Astrocyte (in vitro differentiated cells and primary cell): Measurements from ENCODE around the gene CNTNAP5. TPM values are rescaled to one million over a fixed set of nuclear protein-coding genes. Genes with fewer than 3 reads are reported as not detected.

Experiments used
- DNase-seq: peaks from one replicate; pipeline ENCODE4 v3.0.0-alpha.2; 2010; ENCODE audit warnings: low read depth
- FAIRE-seq: peaks from 2 replicates; lab custom pipeline; 2011; peaks lifted over from hg19 to GRCh38; lab: Jason Lieb, UNC
- H2AFZ ChIP-seq: 2 replicates; pipeline ENCODE4 v1.6.0; 2012; ENCODE audit warnings: low read depth, low read length, inconsistent platforms
- H3K27ac ChIP-seq: 2 replicates; pipeline ENCODE4 v1.5.1; 2011; ENCODE audit warnings: low read depth, low read length, inconsistent platforms
- H3K27me3 ChIP-seq: 2 replicates; pipeline ENCODE4 v1.6.0; 2011; ENCODE audit warnings: low read length, inconsistent platforms; ENCODE audit not compliant: insufficient read depth
- H3K36me3 ChIP-seq: 2 replicates; pipeline ENCODE4 v1.5.1; 2011; ENCODE audit warnings: low read length, inconsistent platforms; ENCODE audit not compliant: insufficient read depth
- H3K4me1 ChIP-seq: 2 replicates; pipeline ENCODE4 v1.5.1; 2011; ENCODE audit warnings: low read length, inconsistent platforms; ENCODE audit not compliant: insufficient read depth
- H3K4me2 ChIP-seq: 2 replicates; pipeline ENCODE4 v1.6.0; 2012; ENCODE audit warnings: low read length, inconsistent platforms
- H3K4me3 ChIP-seq: 2 replicates; pipeline ENCODE4 v1.5.1; 2011; ENCODE audit warnings: low read depth, mild to moderate bottlenecking, low read length, inconsistent platforms; ENCODE audit not compliant: insufficient read depth
- H3K79me2 ChIP-seq: 2 replicates; pipeline ENCODE4 v1.6.0; 2012; ENCODE audit warnings: mild to moderate bottlenecking, low read length, inconsistent platforms; ENCODE audit not compliant: insufficient read depth
- H3K9ac ChIP-seq: 2 replicates; pipeline ENCODE4 v1.6.0; 2012; ENCODE audit warnings: mild to moderate bottlenecking, low read length, inconsistent platforms
- H3K9me3 ChIP-seq: 2 replicates; pipeline ENCODE4 v1.5.1; 2012; ENCODE audit warnings: low read depth, mild to moderate bottlenecking, low read length, inconsistent platforms; ENCODE audit not compliant: insufficient read depth
- H4K20me1 ChIP-seq: 2 replicates; pipeline ENCODE4 v1.6.0; 2012; ENCODE audit warnings: low read length, inconsistent platforms; ENCODE audit not compliant: insufficient read depth
- H3K27ac Mint-ChIP-seq: one replicate; pipeline ENCODE4 v1.8.0; 2021; ENCODE audit warnings: mild to moderate bottlenecking, mixed read lengths; ENCODE audit not compliant: unreplicated experiment
- H3K27me3 Mint-ChIP-seq: one replicate; pipeline ENCODE4 v1.8.0; 2021; ENCODE audit warnings: low read depth, mixed read lengths; ENCODE audit not compliant: unreplicated experiment
- H3K36me3 Mint-ChIP-seq: one replicate; pipeline ENCODE4 v1.8.0; 2021; ENCODE audit warnings: low read depth, mixed read lengths; ENCODE audit not compliant: unreplicated experiment
- H3K4me1 Mint-ChIP-seq: one replicate; pipeline ENCODE4 v1.8.0; 2021; ENCODE audit warnings: low read depth, mixed read lengths; ENCODE audit not compliant: unreplicated experiment
- H3K4me3 Mint-ChIP-seq: one replicate; pipeline ENCODE4 v1.8.0; 2021; ENCODE audit warnings: mild to moderate bottlenecking, moderate library complexity, mixed read lengths; ENCODE audit not compliant: unreplicated experiment
- H3K9me3 Mint-ChIP-seq: one replicate; pipeline ENCODE4 v1.8.0; 2021; ENCODE audit warnings: mild to moderate bottlenecking, mixed read lengths; ENCODE audit not compliant: unreplicated experiment
- EZH2 ChIP-seq: IDR thresholded peaks from 2 replicates; pipeline ENCODE4 v1.6.1; 2012; ENCODE audit warnings: mild to moderate bottlenecking, low read length, inconsistent platforms; ENCODE audit not compliant: insufficient read depth
- total RNA-seq: library from RNA; stranded (reverse); gene quantifications from 2 replicates; pipeline ENCODE4 v1.2.1, GENCODE V29; 2021
- TF ChIP-seq, protein P1 (sequence below): IDR thresholded peaks from 2 replicates; pipeline ENCODE4 v1.5.1; 2011; ENCODE audit warnings: low read depth, mild to moderate bottlenecking, inconsistent platforms, low read length, moderate library complexity; ENCODE audit not compliant: insufficient read depth

The CNTNAP5 gene
- total RNA-seq, 1 donor from 2014 or later: 0.30 TPM

DNA sequence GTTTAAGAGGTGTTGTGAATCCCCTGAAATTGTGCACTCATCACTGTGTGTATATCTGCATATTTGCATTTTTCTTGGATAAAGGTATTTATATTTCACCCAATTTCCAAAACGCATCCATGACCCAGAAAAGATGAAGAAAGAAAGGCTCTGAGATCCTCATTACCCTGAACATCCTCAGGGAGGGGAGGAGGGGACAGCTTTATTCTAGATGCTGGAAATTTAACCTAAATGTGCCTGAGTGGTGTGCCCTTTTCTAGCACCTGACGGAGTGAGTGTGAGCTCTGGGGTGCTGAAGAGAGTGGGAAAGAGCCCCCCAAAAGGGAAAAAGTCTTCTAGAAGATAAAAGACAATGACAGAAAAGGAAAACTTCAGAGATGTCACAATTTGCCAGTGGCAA, 20.8 kb downstream of the CNTNAP5 start:
- peaks cover 14% of the 10 kb centered on the region for H3K4me1 Mint-ChIP-seq
- H3K4me3 Mint-ChIP-seq: no peak overlapping the region
- DNase-seq (no peak), FAIRE-seq (no peak)
- Histone ChIP-seq H2AFZ (no peak overlapping the region), H3K4me2 (no peak overlapping the region), H3K79me2 (no peaks in the 10 kb centered on the region), H3K27me3 (no peaks in the 10 kb centered on the region), H3K27ac (no peak overlapping the region), H3K4me1 (no peaks in the 10 kb centered on the region), H3K36me3 (no peaks in the 10 kb centered on the region), H3K4me3 (no peak overlapping the region), H3K9me3 (no peaks in the 10 kb centered on the region), H3K9ac (no peak overlapping the region), H4K20me1 (no peaks in the 10 kb centered on the region)
- H3K27me3 Mint-ChIP-seq: no peaks in the 10 kb centered on the region
- no peaks in the 10 kb centered on the region for H3K36me3 Mint-ChIP-seq
- no peak overlapping the region for H3K27ac Mint-ChIP-seq
- no peaks in the 10 kb centered on the region for H3K9me3 Mint-ChIP-seq
- no peak for TF ChIP-seq EZH2
- TF ChIP-seq, protein P1, sequence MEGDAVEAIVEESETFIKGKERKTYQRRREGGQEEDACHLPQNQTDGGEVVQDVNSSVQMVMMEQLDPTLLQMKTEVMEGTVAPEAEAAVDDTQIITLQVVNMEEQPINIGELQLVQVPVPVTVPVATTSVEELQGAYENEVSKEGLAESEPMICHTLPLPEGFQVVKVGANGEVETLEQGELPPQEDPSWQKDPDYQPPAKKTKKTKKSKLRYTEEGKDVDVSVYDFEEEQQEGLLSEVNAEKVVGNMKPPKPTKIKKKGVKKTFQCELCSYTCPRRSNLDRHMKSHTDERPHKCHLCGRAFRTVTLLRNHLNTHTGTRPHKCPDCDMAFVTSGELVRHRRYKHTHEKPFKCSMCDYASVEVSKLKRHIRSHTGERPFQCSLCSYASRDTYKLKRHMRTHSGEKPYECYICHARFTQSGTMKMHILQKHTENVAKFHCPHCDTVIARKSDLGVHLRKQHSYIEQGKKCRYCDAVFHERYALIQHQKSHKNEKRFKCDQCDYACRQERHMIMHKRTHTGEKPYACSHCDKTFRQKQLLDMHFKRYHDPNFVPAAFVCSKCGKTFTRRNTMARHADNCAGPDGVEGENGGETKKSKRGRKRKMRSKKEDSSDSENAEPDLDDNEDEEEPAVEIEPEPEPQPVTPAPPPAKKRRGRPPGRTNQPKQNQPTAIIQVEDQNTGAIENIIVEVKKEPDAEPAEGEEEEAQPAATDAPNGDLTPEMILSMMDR: no peak

DNA sequence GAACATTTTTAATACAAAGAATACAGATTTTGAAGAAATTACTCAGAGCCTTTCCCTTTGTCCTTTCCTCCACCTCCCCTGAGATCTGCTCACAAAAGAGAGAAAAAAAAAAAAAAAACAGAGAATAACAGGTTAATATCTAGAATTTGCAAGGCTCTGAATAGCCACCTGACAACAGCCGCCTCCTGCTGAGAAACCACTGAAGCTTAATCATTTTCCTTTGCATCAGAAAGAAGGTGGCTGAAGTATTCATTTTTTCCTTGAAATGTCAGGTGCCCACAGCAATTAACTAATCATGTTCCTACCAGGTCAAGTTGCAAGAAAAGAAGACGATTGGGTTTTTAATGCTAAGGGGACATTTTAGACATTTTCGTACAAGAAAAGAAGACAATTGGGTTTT, 21.2 kb downstream of the CNTNAP5 start:
- Histone ChIP-seq H3K79me2 (no peaks in the 10 kb centered on the region), H3K4me2 (no peak overlapping the region)

DNA sequence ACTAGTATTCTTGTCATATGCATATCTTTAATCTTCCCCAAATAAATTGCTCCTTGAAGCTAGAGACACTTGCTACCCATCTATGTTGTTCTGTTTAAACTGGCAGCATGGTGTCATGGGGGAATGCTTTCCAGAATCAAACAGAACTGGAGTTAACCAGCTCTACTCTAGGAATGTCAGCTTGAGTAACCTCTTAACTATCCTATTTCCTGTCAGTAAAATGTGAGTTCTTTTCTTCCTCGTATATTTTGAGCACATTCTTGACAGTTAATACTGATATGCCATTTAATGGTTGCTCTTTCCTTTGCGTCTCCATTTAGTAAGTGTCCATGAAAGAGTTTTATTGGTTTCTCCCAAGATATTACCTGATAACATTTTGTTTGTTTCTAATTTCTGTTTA, 23.0 kb downstream of the CNTNAP5 start:
- Mint-ChIP-seq H3K4me1 (peaks cover 14% of the 10 kb centered on the region), H3K27me3 (no peaks in the 10 kb centered on the region), H3K27ac (no peak overlapping the region), H3K9me3 (no peaks in the 10 kb centered on the region), H3K4me3 (no peak overlapping the region), H3K36me3 (no peaks in the 10 kb centered on the region)
- H3K9ac ChIP-seq: no peak overlapping the region
- H3K36me3 ChIP-seq: no peaks in the 10 kb centered on the region
- H3K4me3 ChIP-seq: no peak overlapping the region
- H3K4me1 ChIP-seq: no peaks in the 10 kb centered on the region
- H3K9me3 ChIP-seq: no peaks in the 10 kb centered on the region
- H2AFZ ChIP-seq: no peak overlapping the region
- TF ChIP-seq EZH2: no peak
- TF ChIP-seq, protein P1: no peak
- no peak for FAIRE-seq
- H3K27me3 ChIP-seq: no peaks in the 10 kb centered on the region
- no peak overlapping the region for H3K27ac ChIP-seq
- no peaks in the 10 kb centered on the region for H3K79me2 ChIP-seq
- DNase-seq: no peak
- no peaks in the 10 kb centered on the region for H4K20me1 ChIP-seq
- no peak overlapping the region for H3K4me2 ChIP-seq

More for the DNA sequence above, 21.2 kb downstream of the CNTNAP5 start:
- H3K27me3 Mint-ChIP-seq: no peaks in the 10 kb centered on the region
- Histone ChIP-seq H3K9me3 (no peaks in the 10 kb centered on the region), H2AFZ (no peak overlapping the region), H4K20me1 (no peaks in the 10 kb centered on the region), H3K27me3 (no peaks in the 10 kb centered on the region), H3K4me1 (no peaks in the 10 kb centered on the region), H3K4me3 (no peak overlapping the region), H3K9ac (no peak overlapping the region), H3K27ac (no peak overlapping the region), H3K36me3 (no peaks in the 10 kb centered on the region)
- no peak for FAIRE-seq
- peaks cover 14% of the 10 kb centered on the region for H3K4me1 Mint-ChIP-seq
- H3K36me3 Mint-ChIP-seq: no peaks in the 10 kb centered on the region
- TF ChIP-seq EZH2: no peak
- TF ChIP-seq, protein P1: no peak
- H3K4me3 Mint-ChIP-seq: no peak overlapping the region
- no peak for DNase-seq
- H3K9me3 Mint-ChIP-seq: no peaks in the 10 kb centered on the region
- H3K27ac Mint-ChIP-seq: no peak overlapping the region
